ENCODE results near the gene BNC2. TPM values are rescaled to one million over a fixed set of nuclear protein-coding genes. Genes with fewer than 3 reads are reported as not detected.
"Not testable (repeated sequence)": the region's sequence is repeated elsewhere in the genome, so short reads cannot be mapped to it uniquely, and the experiment has no call there.

Gene BNC2
- total RNA-seq, 4 donors from 2014 or later, result 3.9 to 45.4 (median 13.1) TPM

DNA sequence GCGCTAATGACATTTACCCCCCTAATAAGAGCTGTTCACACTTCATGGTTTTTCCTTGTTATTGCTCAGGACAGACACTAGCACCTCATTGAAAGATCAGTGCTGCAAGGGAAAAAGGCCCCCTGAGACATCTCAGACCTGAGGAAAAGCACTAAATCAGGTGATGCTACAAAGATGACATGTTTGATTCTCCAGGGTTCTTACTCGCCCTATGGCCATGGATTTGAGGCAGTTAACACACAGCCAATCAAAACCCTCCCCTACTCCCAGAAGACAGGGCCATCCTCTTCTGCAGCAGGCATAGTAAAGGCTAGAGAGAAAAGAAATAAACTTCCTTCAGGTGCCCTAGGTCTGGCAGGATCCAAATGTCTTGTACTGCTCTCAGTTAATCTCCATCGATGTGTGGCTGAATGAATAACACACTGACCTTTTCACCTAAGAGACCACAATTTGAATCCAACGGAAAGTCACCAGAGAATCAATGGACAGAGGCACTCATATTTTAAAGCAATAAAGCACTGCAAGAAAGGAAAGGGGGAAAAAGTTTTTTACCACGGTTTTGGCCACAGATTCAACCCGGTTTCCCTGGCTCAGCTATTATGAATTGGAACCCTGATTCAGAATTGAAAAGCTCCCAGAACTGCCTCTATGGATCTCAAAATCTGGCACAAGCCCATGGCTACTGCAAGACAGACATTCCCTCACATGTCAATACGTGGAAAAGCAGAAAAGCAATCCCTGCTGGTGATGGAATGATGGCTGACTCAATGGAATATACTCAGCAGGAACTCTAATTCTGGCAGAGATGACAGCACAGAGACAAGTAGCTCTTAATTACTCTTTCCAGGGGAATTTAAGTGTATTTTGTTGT is 329.5 kb downstream of the BNC2 start:
- Histone ChIP-seq H3K4me3 (no peak overlapping the region), H3K4me1 (peaks cover 0 to 3% (median 0%) of the 10 kb centered on the region in 4 donors), H3K9me3 (no peaks in the 10 kb centered on the region), H3K36me3 (no peaks in the 10 kb centered on the region), H3K27ac (no peak overlapping the region), H3K27me3 (no peaks in the 10 kb centered on the region)
- TF ChIP-seq POLR2A (IDR thresholded peaks at IDR 0.05) (no peak), CTCF (IDR thresholded peaks at IDR 0.05) (no peak)
- DNase-seq, result no peak

GRCh38 chr9:16539626-16540025 is 330.8 kb downstream of the BNC2 start:
- H3K4me1 ChIP-seq, H3K27ac ChIP-seq, H3K27me3 ChIP-seq, H3K4me3 ChIP-seq, H3K9me3 ChIP-seq, DNase-seq, H3K36me3 ChIP-seq: not testable (repeated sequence)

GRCh38 chr9:16535555-16535954 is 334.9 kb downstream of the BNC2 start:
- Histone ChIP-seq H3K27me3 (no peaks in the 10 kb centered on the region), H3K4me3 (no peak overlapping the region), H3K9me3 (no peaks in the 10 kb centered on the region), H3K4me1 (no peaks in the 10 kb centered on the region), H3K27ac (no peak overlapping the region), H3K36me3 (no peaks in the 10 kb centered on the region)
- DNase-seq, result no peak
- no peak for TF ChIP-seq CTCF (IDR thresholded peaks at IDR 0.05)
- no peak for TF ChIP-seq POLR2A (IDR thresholded peaks at IDR 0.05)

- DNase-seq, result no peak
- Histone ChIP-seq H3K27ac (no peak overlapping the region), H3K27me3 (no peaks in the 10 kb centered on the region), H3K4me3 (no peak overlapping the region), H3K36me3 (no peaks in the 10 kb centered on the region), H3K4me1 (no peaks in the 10 kb centered on the region), H3K9me3 (no peaks in the 10 kb centered on the region)
- no peak for TF ChIP-seq POLR2A (IDR thresholded peaks at IDR 0.05)
These were observed 337.6 kb downstream of the BNC2 start for GRCh38 chr9:16532681-16533450.

DNA sequence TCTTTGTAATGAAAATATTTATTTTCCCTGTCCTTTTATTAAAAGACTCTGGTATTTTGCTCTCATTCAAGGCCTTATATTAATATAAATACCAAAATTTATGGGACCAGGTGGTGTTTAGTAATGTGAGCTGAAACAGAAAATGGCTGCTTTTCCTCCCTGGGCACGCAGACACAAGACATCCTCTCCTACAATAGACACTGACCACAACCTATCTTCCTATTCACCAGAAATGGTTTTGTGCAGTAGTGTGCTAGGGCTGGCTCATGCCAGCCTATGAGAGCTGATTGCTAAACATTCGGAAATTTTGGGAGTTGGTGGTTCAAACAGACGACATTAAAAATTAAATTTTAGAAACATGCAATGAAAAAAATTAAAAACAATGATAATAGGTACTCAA is 338.2 kb downstream of the BNC2 start:
- TF ChIP-seq POLR2A (IDR thresholded peaks at IDR 0.05) (no peak), CTCF (IDR thresholded peaks at IDR 0.05) (no peak)
- no peak overlapping the region for H3K27ac ChIP-seq
- no peak for DNase-seq

DNA sequence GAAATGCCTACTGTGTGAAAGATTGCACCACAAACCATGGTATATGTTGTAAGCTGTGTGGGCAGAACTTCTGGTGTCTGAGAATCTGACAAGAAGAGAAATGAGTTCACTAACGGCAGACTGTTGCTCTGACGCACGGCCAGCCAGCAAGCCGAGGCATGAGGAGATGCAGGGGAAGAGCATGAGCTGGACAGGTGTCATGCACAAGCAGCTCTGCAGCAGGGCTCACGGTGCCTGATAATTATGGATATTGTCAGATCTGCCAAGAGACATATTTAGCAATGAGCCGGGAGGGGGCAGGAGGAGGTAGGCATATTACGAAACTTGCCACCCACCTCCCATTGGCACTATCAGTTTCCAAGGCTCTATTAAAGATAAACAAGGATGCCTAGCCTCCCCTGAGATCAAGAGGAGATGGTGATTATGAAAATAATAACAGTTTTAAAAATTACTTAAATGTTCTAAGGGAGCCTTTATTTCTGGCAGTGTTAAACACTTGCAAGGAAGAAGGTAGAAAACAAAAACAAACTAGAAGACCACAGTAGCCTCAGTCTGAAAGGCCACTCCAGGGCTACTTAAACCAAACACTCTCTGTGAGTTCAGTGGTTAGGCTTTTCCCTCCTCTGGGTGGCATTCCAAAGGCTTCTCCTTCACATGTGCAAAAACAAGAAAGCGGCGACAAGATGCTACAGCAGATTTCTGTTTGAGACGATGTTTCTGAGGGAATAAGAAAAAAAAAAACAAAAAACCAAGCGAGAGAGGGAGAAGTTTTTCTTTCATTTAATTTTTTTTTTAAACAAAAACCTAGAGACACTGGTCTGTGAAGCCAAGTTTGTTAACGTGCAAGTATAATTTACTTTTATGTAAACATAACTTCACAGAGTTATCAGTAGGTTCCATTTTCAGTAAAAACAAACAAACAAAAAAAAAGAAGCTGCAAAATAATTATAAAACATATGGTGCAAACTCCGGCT is 339.5 kb downstream of the BNC2 start:
- no peaks in the 10 kb centered on the region for H3K9me3 ChIP-seq
- no peaks in the 10 kb centered on the region for H3K27me3 ChIP-seq
- no peaks in the 10 kb centered on the region for H3K36me3 ChIP-seq
- DNase-seq, result no peak
- no peak overlapping the region for H3K4me3 ChIP-seq
- no peak overlapping the region for H3K27ac ChIP-seq
- no peaks in the 10 kb centered on the region for H3K4me1 ChIP-seq
- TF ChIP-seq CTCF (IDR thresholded peaks at IDR 0.05) (no peak), POLR2A (IDR thresholded peaks at IDR 0.05) (no peak)

More for the DNA sequence above, 338.2 kb downstream of the BNC2 start:
- H3K36me3 ChIP-seq, result no peaks in the 10 kb centered on the region
- H3K9me3 ChIP-seq, result no peaks in the 10 kb centered on the region
- H3K4me1 ChIP-seq, result no peaks in the 10 kb centered on the region
- H3K27me3 ChIP-seq, result no peaks in the 10 kb centered on the region
- no peak overlapping the region for H3K4me3 ChIP-seq

Measured in Peyer's patch (tissue), 4 donors.